Measurements from ENCODE around the gene COLEC11. TPM values are rescaled to one million over a fixed set of nuclear protein-coding genes. Genes with fewer than 3 reads are reported as not detected.

The COLEC11 gene
- total RNA-seq, 1 donor from 2014 or later: 10.1 TPM

DNA sequence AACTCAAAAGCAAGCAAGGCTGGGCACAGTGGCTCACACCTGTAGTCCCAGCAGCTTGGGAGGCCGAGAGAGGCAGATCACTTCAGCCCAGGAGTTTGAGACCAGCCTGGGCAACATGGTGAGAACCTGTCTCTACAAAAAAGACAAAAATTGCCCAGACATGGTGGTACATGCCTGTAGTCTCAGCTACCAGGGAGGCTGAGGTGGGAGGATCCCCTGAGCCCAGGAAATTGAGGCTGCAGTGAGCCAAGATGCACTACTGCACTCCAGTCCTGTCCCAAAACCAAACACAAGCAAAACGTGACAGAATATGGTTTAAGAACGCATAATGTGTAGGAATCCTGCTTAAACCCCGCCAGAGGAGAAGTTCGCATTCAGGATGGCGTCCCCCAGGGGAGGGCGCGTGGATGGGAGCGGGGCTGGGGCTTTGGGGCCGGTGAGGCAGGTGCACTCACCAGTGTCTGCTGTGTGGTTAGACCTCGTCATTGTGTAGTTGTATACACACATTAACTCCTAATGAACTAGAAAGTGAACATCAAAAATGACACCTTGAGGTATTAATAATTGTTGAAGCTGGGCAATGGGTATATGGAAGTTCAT is 5.4 kb downstream of the COLEC11 start:
- Mint-ChIP-seq H3K4me3 (no peak overlapping the region), H3K36me3 (no peaks in the 10 kb centered on the region), H3K9me3 (no peaks in the 10 kb centered on the region), H3K27me3 (ENCODE audit: low read depth) (peaks cover 6% of the 10 kb centered on the region), H3K4me1 (peaks cover 7% of the 10 kb centered on the region), H3K27ac (no peak overlapping the region)
- TF ChIP-seq, protein P1, sequence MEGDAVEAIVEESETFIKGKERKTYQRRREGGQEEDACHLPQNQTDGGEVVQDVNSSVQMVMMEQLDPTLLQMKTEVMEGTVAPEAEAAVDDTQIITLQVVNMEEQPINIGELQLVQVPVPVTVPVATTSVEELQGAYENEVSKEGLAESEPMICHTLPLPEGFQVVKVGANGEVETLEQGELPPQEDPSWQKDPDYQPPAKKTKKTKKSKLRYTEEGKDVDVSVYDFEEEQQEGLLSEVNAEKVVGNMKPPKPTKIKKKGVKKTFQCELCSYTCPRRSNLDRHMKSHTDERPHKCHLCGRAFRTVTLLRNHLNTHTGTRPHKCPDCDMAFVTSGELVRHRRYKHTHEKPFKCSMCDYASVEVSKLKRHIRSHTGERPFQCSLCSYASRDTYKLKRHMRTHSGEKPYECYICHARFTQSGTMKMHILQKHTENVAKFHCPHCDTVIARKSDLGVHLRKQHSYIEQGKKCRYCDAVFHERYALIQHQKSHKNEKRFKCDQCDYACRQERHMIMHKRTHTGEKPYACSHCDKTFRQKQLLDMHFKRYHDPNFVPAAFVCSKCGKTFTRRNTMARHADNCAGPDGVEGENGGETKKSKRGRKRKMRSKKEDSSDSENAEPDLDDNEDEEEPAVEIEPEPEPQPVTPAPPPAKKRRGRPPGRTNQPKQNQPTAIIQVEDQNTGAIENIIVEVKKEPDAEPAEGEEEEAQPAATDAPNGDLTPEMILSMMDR (IDR thresholded peaks at IDR 0.05; ENCODE audit: unreplicated experiment): no peak
- DNase-seq (ENCODE audit: low spot score in 2 of 2, unreplicated experiment in 2 of 2): no peak

GRCh38 chr2:3601561-3602271 is 6.8 kb downstream of the COLEC11 start:
- TF ChIP-seq, protein P1 (IDR thresholded peaks at IDR 0.05; ENCODE audit: unreplicated experiment): no peak
- Mint-ChIP-seq H3K4me3 (no peak overlapping the region), H3K27ac (no peak overlapping the region), H3K36me3 (no peaks in the 10 kb centered on the region), H3K9me3 (no peaks in the 10 kb centered on the region), H3K4me1 (peaks cover 7% of the 10 kb centered on the region), H3K27me3 (ENCODE audit: low read depth) (peaks cover 6% of the 10 kb centered on the region)
- no peak for DNase-seq (ENCODE audit: low spot score in 2 of 2, unreplicated experiment in 2 of 2)

DNA sequence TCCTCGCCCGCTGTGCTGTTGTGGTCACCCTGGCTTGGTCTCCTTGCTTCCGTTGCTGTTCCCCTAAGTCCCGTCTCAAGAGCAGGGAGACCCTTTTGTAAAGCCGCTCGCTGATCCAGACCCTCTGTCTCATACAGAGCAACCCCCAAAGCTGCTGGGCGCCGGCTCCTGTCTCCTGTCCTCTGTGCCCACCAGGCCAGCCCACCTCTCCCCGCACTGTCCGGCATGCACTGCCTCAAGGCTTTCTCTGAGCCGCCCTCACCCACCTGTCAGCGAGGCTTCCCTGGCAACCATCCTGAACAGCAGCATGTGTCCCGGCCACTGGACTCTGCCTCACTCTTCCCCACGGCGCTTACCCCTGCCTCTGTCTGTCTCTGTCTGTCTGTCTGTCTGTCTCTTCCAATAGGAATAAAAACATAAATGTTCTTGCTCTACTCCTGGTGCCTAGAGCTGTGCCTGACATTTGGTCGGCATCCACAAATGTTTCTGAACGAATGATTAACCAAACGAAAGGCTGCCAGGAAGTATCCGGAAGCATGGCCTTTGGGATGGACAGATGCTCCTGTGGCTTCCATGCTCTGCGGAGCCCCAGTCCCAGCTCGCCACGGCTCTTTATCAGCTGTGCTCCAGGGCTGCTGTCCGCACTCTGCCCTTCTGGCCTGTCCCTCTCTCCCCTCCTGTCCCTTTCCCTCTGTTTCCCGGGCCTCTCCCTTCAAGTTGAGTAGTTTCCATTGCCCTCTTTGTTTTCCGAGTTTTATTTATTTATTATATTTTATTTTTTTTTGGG is 7.8 kb downstream of the COLEC11 start:
- Mint-ChIP-seq H3K27me3 (ENCODE audit: low read depth) (peaks cover 6% of the 10 kb centered on the region), H3K4me3 (no peak overlapping the region), H3K4me1 (no peaks in the 10 kb centered on the region), H3K9me3 (no peaks in the 10 kb centered on the region), H3K36me3 (no peaks in the 10 kb centered on the region), H3K27ac (no peak overlapping the region)
- TF ChIP-seq, protein P1 (IDR thresholded peaks at IDR 0.05; ENCODE audit: unreplicated experiment): no peak
- DNase-seq (ENCODE audit: low spot score in 2 of 2, unreplicated experiment in 2 of 2): no peak

- no peak for DNase-seq (ENCODE audit: low spot score in 2 of 2, unreplicated experiment in 2 of 2)
- TF ChIP-seq, protein P1 (IDR thresholded peaks at IDR 0.05; ENCODE audit: unreplicated experiment): no peak
- Mint-ChIP-seq H3K36me3 (no peaks in the 10 kb centered on the region), H3K27me3 (ENCODE audit: low read depth) (peaks cover 3% of the 10 kb centered on the region), H3K4me1 (no peaks in the 10 kb centered on the region), H3K27ac (no peak overlapping the region), H3K9me3 (no peaks in the 10 kb centered on the region), H3K4me3 (no peak overlapping the region)
Measured at GRCh38 chr2:3603536-3604206, 8.8 kb downstream of the COLEC11 start.

DNA sequence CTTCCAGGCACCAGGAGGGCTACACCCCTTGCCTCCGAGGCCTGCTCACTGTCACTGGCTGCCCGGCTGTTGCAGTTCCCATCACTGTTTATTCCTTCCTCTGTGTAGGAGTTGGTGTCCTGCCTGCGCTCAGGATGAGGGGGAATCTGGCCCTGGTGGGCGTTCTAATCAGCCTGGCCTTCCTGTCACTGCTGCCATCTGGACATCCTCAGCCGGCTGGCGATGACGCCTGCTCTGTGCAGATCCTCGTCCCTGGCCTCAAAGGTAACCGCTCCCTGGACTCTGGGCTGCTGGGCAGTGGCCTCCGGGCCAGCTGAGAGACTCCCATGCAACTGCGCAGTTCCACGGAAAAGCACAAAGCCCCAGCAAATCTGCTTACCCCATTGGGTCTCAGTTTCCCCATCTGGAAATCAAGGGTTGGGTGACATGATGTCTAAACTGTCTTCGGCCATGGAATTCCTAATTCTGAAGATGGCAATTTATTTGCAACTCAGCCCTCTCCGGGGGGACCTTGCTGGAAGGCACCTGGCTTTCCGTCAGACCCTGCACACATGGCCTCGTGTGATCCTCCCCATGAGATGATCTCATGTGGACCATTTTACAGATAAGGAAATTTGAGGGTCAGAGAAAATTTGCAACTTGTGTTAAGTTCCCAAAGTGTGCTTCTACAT is 9.4 kb downstream of the COLEC11 start:
- Mint-ChIP-seq H3K9me3 (no peaks in the 10 kb centered on the region), H3K27ac (no peak overlapping the region), H3K27me3 (ENCODE audit: low read depth) (peaks cover 3% of the 10 kb centered on the region), H3K36me3 (no peaks in the 10 kb centered on the region), H3K4me1 (no peaks in the 10 kb centered on the region), H3K4me3 (no peak overlapping the region)
- DNase-seq (ENCODE audit: low spot score in 2 of 2, unreplicated experiment in 2 of 2): no peak
- TF ChIP-seq, protein P1 (IDR thresholded peaks at IDR 0.05; ENCODE audit: unreplicated experiment): no peak

Measured in mesothelial cell of epicardium (in vitro differentiated cells).